ENCODE measurements around the gene STK38. TPM values are rescaled to one million over a fixed set of nuclear protein-coding genes. Genes with fewer than 3 reads are reported as not detected.

Gene STK38
- total RNA-seq (ENCODE audit: unreplicated experiment), result 55.1 TPM
- long read RNA-seq, partial matches to known transcripts, result 2 of 11 reads
- long read RNA-seq, other reads (novel, unspliced or antisense), result 7 of 11 reads

DNA sequence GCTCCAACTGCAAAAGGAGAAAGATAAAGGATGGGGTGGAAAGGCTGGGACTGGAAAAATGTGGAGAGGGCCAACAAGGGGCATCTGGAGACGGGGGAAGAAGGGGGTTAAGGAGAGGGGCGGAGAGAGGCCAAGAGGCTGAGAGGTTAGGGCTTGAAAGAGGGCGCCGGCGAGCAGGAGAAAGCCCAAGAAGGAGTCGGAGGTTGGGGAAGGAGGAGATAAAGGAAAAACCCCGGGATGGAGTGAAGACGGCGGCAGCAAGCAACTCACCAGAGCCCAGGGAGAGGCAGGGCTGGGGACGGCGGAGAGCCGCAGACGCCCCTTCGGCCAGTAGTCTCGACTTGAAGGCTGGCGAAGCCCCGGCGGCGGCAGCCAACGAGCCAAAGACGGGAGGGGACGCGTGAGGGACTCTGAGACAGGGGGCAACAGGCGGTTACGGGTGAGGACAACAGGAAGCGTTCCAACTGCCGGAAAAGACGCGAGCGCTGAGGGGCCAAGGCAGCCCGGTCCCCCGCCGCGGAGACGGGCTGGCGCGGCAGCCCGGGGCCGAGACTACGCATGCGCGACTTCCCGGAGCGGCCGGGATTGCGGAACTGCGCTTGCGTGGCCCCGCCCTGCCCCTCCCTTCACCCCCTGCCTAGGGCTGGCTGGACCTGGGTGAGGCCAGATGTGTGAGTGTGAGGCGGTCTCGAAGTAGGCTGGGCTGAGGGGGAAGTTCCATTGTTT lies at the start of gene STK38:
Gene STK38, minus strand, starts transcription at position 560 of the 726 bp plus-strand sequence. CDS start 7,277 bp downstream, outside the sequence.
- Mint-ChIP-seq H3K9me3 (ENCODE audit: unreplicated experiment) (peaks cover 8% of the 10 kb centered on the region), H3K4me3 (ENCODE audit: unreplicated experiment) (peak within 1 kb of the TSS; percentile 100), H3K27ac (ENCODE audit: unreplicated experiment) (peak within 1 kb of the TSS; percentile 97), H3K27me3 (ENCODE audit: unreplicated experiment) (peaks cover 5% of the 10 kb centered on the region), H3K4me1 (ENCODE audit: low read depth, unreplicated experiment) (peaks cover 15% of the 10 kb centered on the region), H3K36me3 (ENCODE audit: unreplicated experiment) (no peaks in the 10 kb centered on the region)
- TF ChIP-seq, protein P1, sequence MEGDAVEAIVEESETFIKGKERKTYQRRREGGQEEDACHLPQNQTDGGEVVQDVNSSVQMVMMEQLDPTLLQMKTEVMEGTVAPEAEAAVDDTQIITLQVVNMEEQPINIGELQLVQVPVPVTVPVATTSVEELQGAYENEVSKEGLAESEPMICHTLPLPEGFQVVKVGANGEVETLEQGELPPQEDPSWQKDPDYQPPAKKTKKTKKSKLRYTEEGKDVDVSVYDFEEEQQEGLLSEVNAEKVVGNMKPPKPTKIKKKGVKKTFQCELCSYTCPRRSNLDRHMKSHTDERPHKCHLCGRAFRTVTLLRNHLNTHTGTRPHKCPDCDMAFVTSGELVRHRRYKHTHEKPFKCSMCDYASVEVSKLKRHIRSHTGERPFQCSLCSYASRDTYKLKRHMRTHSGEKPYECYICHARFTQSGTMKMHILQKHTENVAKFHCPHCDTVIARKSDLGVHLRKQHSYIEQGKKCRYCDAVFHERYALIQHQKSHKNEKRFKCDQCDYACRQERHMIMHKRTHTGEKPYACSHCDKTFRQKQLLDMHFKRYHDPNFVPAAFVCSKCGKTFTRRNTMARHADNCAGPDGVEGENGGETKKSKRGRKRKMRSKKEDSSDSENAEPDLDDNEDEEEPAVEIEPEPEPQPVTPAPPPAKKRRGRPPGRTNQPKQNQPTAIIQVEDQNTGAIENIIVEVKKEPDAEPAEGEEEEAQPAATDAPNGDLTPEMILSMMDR (IDR thresholded peaks at IDR 0.05; ENCODE audit: partially characterized antibody, unreplicated experiment), result no peak
- DNase-seq, result peak; percentile 93

- Mint-ChIP-seq H3K27me3 (ENCODE audit: unreplicated experiment) (peaks cover 14% of the 10 kb centered on the region), H3K27ac (ENCODE audit: unreplicated experiment) (peak overlapping the region; percentile 69), H3K9me3 (ENCODE audit: unreplicated experiment) (peaks cover 23% of the 10 kb centered on the region), H3K36me3 (ENCODE audit: unreplicated experiment) (peaks cover 21% of the 10 kb centered on the region), H3K4me1 (ENCODE audit: low read depth, unreplicated experiment) (peaks cover 26% of the 10 kb centered on the region), H3K4me3 (ENCODE audit: unreplicated experiment) (peak overlapping the region; percentile 100)
- TF ChIP-seq, protein P1 (IDR thresholded peaks at IDR 0.05; ENCODE audit: partially characterized antibody, unreplicated experiment), result no peak
- no peak for DNase-seq
Measured at GRCh38 chr6:36596356-36596755, 49.1 kb upstream of the STK38 start.

GRCh38 chr6:36594816-36595643 lies 47.8 kb upstream of the STK38 start:
- H3K27me3 Mint-ChIP-seq (ENCODE audit: unreplicated experiment), result peaks cover 14% of the 10 kb centered on the region
- H3K4me3 Mint-ChIP-seq (ENCODE audit: unreplicated experiment), result peak overlapping the region; percentile 100
- peak overlapping the region; percentile 100 for H3K27ac Mint-ChIP-seq (ENCODE audit: unreplicated experiment)
- no peak for DNase-seq
- peaks cover 22% of the 10 kb centered on the region for H3K4me1 Mint-ChIP-seq (ENCODE audit: low read depth, unreplicated experiment)
- TF ChIP-seq, protein P1 (IDR thresholded peaks at IDR 0.05; ENCODE audit: partially characterized antibody, unreplicated experiment), result no peak
- peaks cover 21% of the 10 kb centered on the region for H3K36me3 Mint-ChIP-seq (ENCODE audit: unreplicated experiment)
- peaks cover 28% of the 10 kb centered on the region for H3K9me3 Mint-ChIP-seq (ENCODE audit: unreplicated experiment)

GRCh38 chr6:36594029-36594815 lies 46.9 kb upstream of the STK38 start, which contains the start of gene SRSF3:
TSS of gene SRSF3 (plus strand) at chr6:36594362. CDS start at chr6:36596763, 2,401 bp downstream.
- Mint-ChIP-seq H3K36me3 (ENCODE audit: unreplicated experiment) (peaks cover 21% of the 10 kb centered on the region), H3K4me3 (ENCODE audit: unreplicated experiment) (peak within 1 kb of the TSS; percentile 100), H3K27ac (ENCODE audit: unreplicated experiment) (peak within 1 kb of the TSS; percentile 100), H3K4me1 (ENCODE audit: low read depth, unreplicated experiment) (peaks cover 17% of the 10 kb centered on the region), H3K9me3 (ENCODE audit: unreplicated experiment) (peaks cover 28% of the 10 kb centered on the region), H3K27me3 (ENCODE audit: unreplicated experiment) (peaks cover 13% of the 10 kb centered on the region)
- DNase-seq, result peak; percentile 91
- TF ChIP-seq, protein P1 (IDR thresholded peaks at IDR 0.05; ENCODE audit: partially characterized antibody, unreplicated experiment), result no peak

Measured in glutamatergic neuron (in vitro differentiated cells).